CD14-positive monocyte (primary cell): ENCODE measurements around the gene SYT8. TPM values are rescaled to one million over a fixed set of nuclear protein-coding genes. Genes with fewer than 3 reads are reported as not detected.
A peak's percentile ranks its signal among the peaks of the same experiment; 100 is the strongest.

Experiments used
- DNase-seq, 3 donors: peaks; one replicate each; pipeline ENCODE4 v3.0.0-alpha.2; 2011 to 2022
- H2AFZ ChIP-seq: 2 replicates; pipeline ENCODE4 v1.6.0; 2012; ENCODE audit warnings: mild to moderate bottlenecking, low read depth, low read length, inconsistent platforms; ENCODE audit not compliant: insufficient read depth, poor library complexity, severe bottlenecking
- H3K27ac ChIP-seq, 2 donors: 1 replicate in 1 of 2; 2 replicates in 1 of 2; pipeline ENCODE4 v1.5.1; 2012 to 2013; ENCODE audit warnings: low read length in 2 of 2, control low read depth in 1 of 2, inconsistent platforms in 1 of 2, low read depth in 1 of 2, mild to moderate bottlenecking in 1 of 2
- H3K27me3 ChIP-seq, 2 donors: one replicate each; pipeline versions ENCODE4 v1.6.0 to v1.6.1; 2011 to 2013; ENCODE audit warnings: low read length in 2 of 2; ENCODE audit not compliant: control insufficient read depth in 2 of 2, insufficient read depth in 2 of 2
- H3K36me3 ChIP-seq, 2 donors: replicated peaks in 1 of 2; 1 replicate in 1 of 2; 2 replicates in 1 of 2; pipeline versions ENCODE4 v1.5.1 to v1.6.1; 2012 to 2013; ENCODE audit warnings: low read length in 2 of 2, control low read depth in 1 of 2, inconsistent platforms in 1 of 2, mild to moderate bottlenecking in 1 of 2; ENCODE audit not compliant: insufficient read depth in 2 of 2, control insufficient read depth in 1 of 2
- H3K4me1 ChIP-seq, 2 donors: 1 replicate in 1 of 2; 2 replicates in 1 of 2; pipeline versions ENCODE4 v1.5.1 to v1.6.1; 2012 to 2013; ENCODE audit warnings: low read length in 2 of 2, control low read depth in 1 of 2, inconsistent platforms in 1 of 2, mild to moderate bottlenecking in 1 of 2, moderate library complexity in 1 of 2; ENCODE audit not compliant: insufficient read depth in 2 of 2, control insufficient read depth in 1 of 2
- H3K4me2 ChIP-seq: replicated peaks from 2 replicates; pipeline ENCODE3; 2012; ENCODE audit warnings: low read length, moderate library complexity, mild to moderate bottlenecking; ENCODE audit not compliant: poor library complexity, severe bottlenecking; ENCODE audit errors: extremely low read depth
- H3K4me3 ChIP-seq, 3 experiments: fragments of 200-600 bp in 1 of 3; sonication (generic) in 1 of 3; replicated peaks in 1 of 3; 1 replicate in 2 of 3; 2 replicates in 1 of 3; pipeline ENCODE4 v1.5.1; 2011 to 2013; ENCODE audit warnings: low read length in 3 of 3, mild to moderate bottlenecking in 3 of 3, control low read depth in 2 of 3, low read depth in 2 of 3, inconsistent platforms in 1 of 3, moderate library complexity in 1 of 3
- H3K79me2 ChIP-seq: 2 replicates; pipeline ENCODE4 v1.6.0; 2012; ENCODE audit warnings: mild to moderate bottlenecking, control low read depth, inconsistent platforms, low read length, moderate library complexity; ENCODE audit not compliant: insufficient read depth
- H3K9ac ChIP-seq: 2 replicates; pipeline ENCODE4 v1.6.0; 2017; ENCODE audit warnings: low read length, mild to moderate bottlenecking; ENCODE audit not compliant: insufficient read depth, poor library complexity, severe bottlenecking
- H3K9me3 ChIP-seq, 2 donors: replicated peaks in 1 of 2; 1 replicate in 1 of 2; 2 replicates in 1 of 2; pipeline versions ENCODE4 v1.5.1 to v1.6.1; 2012 to 2013; ENCODE audit warnings: low read length in 2 of 2, control low read depth in 1 of 2; ENCODE audit not compliant: control insufficient read depth in 1 of 2, insufficient read depth in 1 of 2
- H4K20me1 ChIP-seq: 2 replicates; pipeline ENCODE4 v1.6.0; 2012; ENCODE audit warnings: mild to moderate bottlenecking, low read length, control low read depth, moderate library complexity; ENCODE audit not compliant: insufficient read depth
- H3K27ac Mint-ChIP-seq, 7 donors: one replicate each; pipeline ENCODE4 v1.8.0; 2020; ENCODE audit warnings: mild to moderate bottlenecking in 7 of 7, mixed read lengths in 7 of 7, moderate library complexity in 6 of 7, inconsistent platforms in 2 of 7
- H3K27me3 Mint-ChIP-seq, 3 donors: one replicate each; pipeline ENCODE4 v1.8.0; 2021 to 2022; ENCODE audit warnings: low read depth in 3 of 3, mild to moderate bottlenecking in 3 of 3, mixed read lengths in 3 of 3, moderate library complexity in 3 of 3, inconsistent platforms in 1 of 3
- H3K36me3 Mint-ChIP-seq, 2 donors: one replicate each; pipeline ENCODE4 v1.8.0; 2020; ENCODE audit warnings: mixed read lengths in 2 of 2, inconsistent platforms in 1 of 2, mild to moderate bottlenecking in 1 of 2
- H3K4me1 Mint-ChIP-seq: one replicate; pipeline ENCODE4 v1.8.0; 2020; ENCODE audit warnings: mild to moderate bottlenecking, mixed read lengths
- H3K4me3 Mint-ChIP-seq, 2 donors: one replicate each; pipeline ENCODE4 v1.8.0; 2020; ENCODE audit warnings: mild to moderate bottlenecking in 2 of 2, mixed read lengths in 2 of 2, moderate library complexity in 1 of 2
- H3K9me3 Mint-ChIP-seq, 7 donors: one replicate each; pipeline ENCODE4 v1.8.0; 2020 to 2022; ENCODE audit warnings: mixed read lengths in 7 of 7, mild to moderate bottlenecking in 6 of 7, moderate library complexity in 6 of 7, inconsistent platforms in 2 of 7
- WGBS: methylation state at CpG from one replicate; pipeline ENCODE4 v1.1.5; 2013; ENCODE audit warnings: missing lambda C conversion rate; ENCODE audit not compliant: insufficient coverage; 5-methylcytosine and 5-hydroxymethylcytosine counted together
- intact Hi-C, 2 donors: fragments of 100-400 bp; cut with micrococcal nuclease; formaldehyde crosslinking; loops; one replicate each; pipeline versions ENCODE4 v1.15.0 to v1.15.1; 2023
- polyA plus RNA-seq, 3 donors: library from polyadenylated mRNA; depleted of rRNA in 1 of 3; unstranded in 2 of 3; stranded (reverse) in 1 of 3; fragments of 300-500 nt in 2 of 3; fragments of >200 nt in 1 of 3; fragmentation: Illumina TruSeq in 2 of 3; gene quantifications; 1 replicate in 2 of 3; 2 replicates in 1 of 3; pipeline ENCODE4 v1.2.3, GENCODE V29; 2012 to 2021
- TF ChIP-seq, protein P1 (sequence below): fragments of 200-600 bp; IDR thresholded peaks from one replicate; pipeline ENCODE4 v1.8.0; 2022; ENCODE audit warnings: antibody characterized with exemption, mild to moderate bottlenecking

SYT8 gene
- polyA plus RNA-seq, 3 donors, result not detected

GRCh38 chr11:1845561-1846452, 11.0 kb downstream of the SYT8 start:
- no peak for DNase-seq

DNA sequence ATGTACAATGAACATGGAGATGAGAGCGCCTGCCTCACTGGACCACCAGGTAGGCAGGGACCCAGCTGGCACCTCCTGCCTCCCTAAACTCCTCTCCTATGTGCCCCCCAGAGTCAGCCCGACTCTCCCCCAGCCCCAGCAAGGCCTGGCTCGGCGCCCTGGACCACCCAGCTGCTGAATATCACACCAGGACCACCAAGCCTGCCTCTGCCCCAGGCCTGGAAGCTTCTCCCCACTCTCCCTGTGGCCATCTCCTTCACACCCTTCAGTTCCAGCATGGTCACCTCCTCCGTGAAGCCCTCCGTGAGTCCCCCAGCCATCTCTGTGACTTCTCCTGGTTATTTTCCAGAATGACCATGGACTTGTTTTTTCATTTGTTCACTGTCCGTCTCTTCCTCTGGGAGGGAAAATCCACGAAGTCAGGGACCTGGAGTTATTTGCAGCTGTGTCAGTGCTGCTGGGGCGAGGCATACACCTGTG, 11.7 kb downstream of the SYT8 start:
- intact Hi-C loops, result no loop called here
- H3K27me3 Mint-ChIP-seq, result peaks cover 0 to 4% (median 1%) of the 10 kb centered on the region in 3 donors
- WGBS, result 95% methylated on average over 9 of the region's 9 CpGs
- Histone ChIP-seq H3K36me3 (no peaks in the 10 kb centered on the region), H3K4me3 (no peak overlapping the region), H3K79me2 (peaks cover 4% of the 10 kb centered on the region), H3K27ac (peak overlapping the region in 1 of 2 donors; percentile 93), H3K27me3 (no peaks in the 10 kb centered on the region), H2AFZ (no peak overlapping the region), H4K20me1 (no peaks in the 10 kb centered on the region), H3K9ac (no peak overlapping the region), H3K9me3 (no peaks in the 10 kb centered on the region), H3K4me2 (no peak overlapping the region), H3K4me1 (peaks cover 97 to 98% of the 10 kb centered on the region in 2 donors)
- DNase-seq, result no peak
- peak overlapping the region in 6 of 7 donors; percentile 45 to 100 (median 76) for H3K27ac Mint-ChIP-seq
- H3K4me1 Mint-ChIP-seq, result peaks cover 86% of the 10 kb centered on the region
- no peaks in the 10 kb centered on the region for H3K9me3 Mint-ChIP-seq
- H3K4me3 Mint-ChIP-seq, result peak overlapping the region in 1 of 2 donors; percentile 10
- TF ChIP-seq, protein P1, sequence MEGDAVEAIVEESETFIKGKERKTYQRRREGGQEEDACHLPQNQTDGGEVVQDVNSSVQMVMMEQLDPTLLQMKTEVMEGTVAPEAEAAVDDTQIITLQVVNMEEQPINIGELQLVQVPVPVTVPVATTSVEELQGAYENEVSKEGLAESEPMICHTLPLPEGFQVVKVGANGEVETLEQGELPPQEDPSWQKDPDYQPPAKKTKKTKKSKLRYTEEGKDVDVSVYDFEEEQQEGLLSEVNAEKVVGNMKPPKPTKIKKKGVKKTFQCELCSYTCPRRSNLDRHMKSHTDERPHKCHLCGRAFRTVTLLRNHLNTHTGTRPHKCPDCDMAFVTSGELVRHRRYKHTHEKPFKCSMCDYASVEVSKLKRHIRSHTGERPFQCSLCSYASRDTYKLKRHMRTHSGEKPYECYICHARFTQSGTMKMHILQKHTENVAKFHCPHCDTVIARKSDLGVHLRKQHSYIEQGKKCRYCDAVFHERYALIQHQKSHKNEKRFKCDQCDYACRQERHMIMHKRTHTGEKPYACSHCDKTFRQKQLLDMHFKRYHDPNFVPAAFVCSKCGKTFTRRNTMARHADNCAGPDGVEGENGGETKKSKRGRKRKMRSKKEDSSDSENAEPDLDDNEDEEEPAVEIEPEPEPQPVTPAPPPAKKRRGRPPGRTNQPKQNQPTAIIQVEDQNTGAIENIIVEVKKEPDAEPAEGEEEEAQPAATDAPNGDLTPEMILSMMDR, result no peak
- H3K36me3 Mint-ChIP-seq, result peaks cover 9 to 12% of the 10 kb centered on the region in 2 donors

More at GRCh38 chr11:1845561-1846452, 11.0 kb downstream of the SYT8 start:
- Mint-ChIP-seq H3K4me3 (peak overlapping the region in 1 of 2 donors; percentile 92), H3K4me1 (peaks cover 85% of the 10 kb centered on the region), H3K27ac (peak overlapping the region; percentile 93 to 100 (median 99)), H3K27me3 (peaks cover 0 to 4% (median 1%) of the 10 kb centered on the region in 3 donors), H3K9me3 (no peaks in the 10 kb centered on the region), H3K36me3 (peaks cover 14 to 18% of the 10 kb centered on the region in 2 donors)
- H3K4me2 ChIP-seq, result no peak overlapping the region
- no peaks in the 10 kb centered on the region for H3K36me3 ChIP-seq
- TF ChIP-seq, protein P1, result no peak
- H3K27ac ChIP-seq, result peak overlapping the region; percentile 93
- no peaks in the 10 kb centered on the region for H3K27me3 ChIP-seq
- WGBS, result 80% methylated on average over 16 of the region's 21 CpGs
- no peaks in the 10 kb centered on the region for H4K20me1 ChIP-seq
- no peak overlapping the region for H3K4me3 ChIP-seq
- H3K79me2 ChIP-seq, result no peaks in the 10 kb centered on the region
- intact Hi-C loops, result loop anchor here in 1 of 2 donors (2.0 kb wide), 1 partner anchor 17 kb away; no protein-coding TSS in a partner anchor
- H2AFZ ChIP-seq, result no peak overlapping the region
- H3K4me1 ChIP-seq, result peaks cover 97 to 98% of the 10 kb centered on the region in 2 donors
- H3K9ac ChIP-seq, result no peak overlapping the region
- no peaks in the 10 kb centered on the region for H3K9me3 ChIP-seq
